Psoas muscle (tissue), 8 donors: ENCODE results near the gene SLC39A8. TPM values are rescaled to one million over a fixed set of nuclear protein-coding genes. Genes with fewer than 3 reads are reported as not detected.

ENCODE experiments used
- ATAC-seq, 4 donors: fragments of 200-7000 bp; cut with Tn5 transposase; one replicate each; pipeline ENCODE4 v1.9.1; 2020; ENCODE audit warnings: moderate library complexity in 3 of 4, mild to moderate bottlenecking in 2 of 4
- DNase-seq, 2 donors: peaks; one replicate each; pipeline ENCODE4 v3.0.0-alpha.2; 2020
- H3K27ac ChIP-seq: fragments of 200-600 bp; one replicate; pipeline ENCODE4 v1.8.0; 2022
- H3K27me3 ChIP-seq, 3 donors: fragments of 200-600 bp in 1 of 3; one replicate each; pipeline versions ENCODE4 v1.6.1 to v1.8.0; 2013 to 2022; ENCODE audit warnings: low read length in 2 of 3, mild to moderate bottlenecking in 2 of 3, moderate library complexity in 1 of 3; ENCODE audit not compliant: insufficient read depth in 3 of 3
- H3K36me3 ChIP-seq, 2 donors: fragments of 200-600 bp in 1 of 2; one replicate each; pipeline versions ENCODE4 v1.6.1 to v1.8.0; 2013 to 2022; ENCODE audit warnings: low read depth in 1 of 2, mild to moderate bottlenecking in 1 of 2, moderate library complexity in 1 of 2; ENCODE audit not compliant: insufficient read depth in 1 of 2
- H3K4me1 ChIP-seq: fragments of 200-600 bp; one replicate; pipeline ENCODE4 v1.8.0; 2022
- H3K4me3 ChIP-seq: fragments of 200-600 bp; one replicate; pipeline ENCODE4 v1.8.0; 2022; ENCODE audit warnings: mild to moderate bottlenecking
- H3K9me3 ChIP-seq: fragments of 200-600 bp; one replicate; pipeline ENCODE4 v1.8.0; 2022
- CTCF ChIP-seq: fragments of 200-600 bp; IDR thresholded peaks from one replicate; pipeline ENCODE4 v1.8.0; 2022; ENCODE audit warnings: antibody characterized with exemption
- WGBS, 3 donors: extraction: QIAGEN DNeasy Blood & Tissue Kit; methylation state at CpG; one replicate each; pipeline versions ENCODE4 v1.1.6 to v1.1.7; 2013; 5-methylcytosine and 5-hydroxymethylcytosine counted together
- intact Hi-C, 2 donors: fragments of 100-400 bp; cut with DNase I; formaldehyde crosslinking; loops; one replicate each; pipeline versions ENCODE4 v1.11.0 to v1.14.2; 2022
- polyA plus RNA-seq, 3 donors: library from polyadenylated mRNA; stranded (reverse); fragments of 200-250 nt; gene quantifications; one replicate each; pipeline ENCODE4 v1.2.3, GENCODE V29; 2013
- total RNA-seq, 4 donors: library from RNA; stranded (reverse); fragmentation: NEBNext Ultra II Directional in 2 of 4; extraction: Animal tissue kit (Norgen Biotek cat#: 25700) in 2 of 4; gene quantifications; one replicate each; pipeline versions ENCODE4 v1.2.1 to v1.2.4, GENCODE V29; 2021 to 2023
- donor health status: healthy with polysubstance abuse.
- donor health status: DM: no; HTN: no; CAD: no; lungs with moderate emphysema.
- donor health status: Bipolar disorder and iron deficiency.
- donor health status: healthy.
- donor health status: DM: yes; HTN: yes; CAD: no.
- donor health status: DM: no; HTN: no; CAD: no.
- donor health status: DM: no; HTN: no; CAD: no.
- donor health status: DM: yes; HTN: yes; CAD: no.

The SLC39A8 gene
- total and polyA plus RNA-seq, 7 donors: 0.66 to 3.6 (median 1.7) TPM

GRCh38 chr4:102350634-102351033 is 5.4 kb upstream of the SLC39A8 start:
- WGBS, 3 donors: 87 to 94% (median 89%) methylated on average over 2 of the region's 2 CpGs
- no peak for ATAC-seq

DNA sequence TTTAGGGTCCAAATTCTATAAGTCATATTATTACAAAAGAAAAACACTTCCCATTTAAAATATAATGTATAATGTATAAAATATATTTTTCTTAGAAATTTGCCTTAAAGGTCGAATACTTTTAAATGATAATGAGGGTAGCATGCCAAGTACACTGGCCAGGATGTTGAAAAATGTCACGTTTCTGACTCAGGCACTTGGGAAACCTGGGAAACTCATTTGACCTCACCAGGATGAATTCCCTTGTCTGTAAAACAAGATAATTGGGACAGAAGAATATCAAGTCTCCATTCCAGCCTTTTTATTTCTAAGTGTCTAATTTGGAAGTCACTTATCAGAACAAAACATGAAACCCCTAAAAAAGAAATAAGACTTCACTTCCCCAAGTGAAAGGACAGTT is 3.4 kb upstream of the SLC39A8 start:
- Histone ChIP-seq H3K9me3 (no peaks in the 10 kb centered on the region), H3K27ac (no peak overlapping the region), H3K4me1 (no peaks in the 10 kb centered on the region), H3K36me3 (no peaks in the 10 kb centered on the region), H3K27me3 (peaks cover 0 to 3% (median 0%) of the 10 kb centered on the region in 3 donors), H3K4me3 (no peak overlapping the region)
- no peak for DNase-seq
- 53 to 71% (median 61%) methylated on average over 2 of the region's 2 CpGs for WGBS, 3 donors
- no peak for ATAC-seq
- intact Hi-C loops: no loop called here
- TF ChIP-seq CTCF: no peak

More at GRCh38 chr4:102350634-102351033, 5.4 kb upstream of the SLC39A8 start:
- intact Hi-C loops: no loop called here
- Histone ChIP-seq H3K4me3 (no peak overlapping the region), H3K36me3 (no peaks in the 10 kb centered on the region), H3K27ac (no peak overlapping the region), H3K27me3 (no peaks in the 10 kb centered on the region), H3K9me3 (no peaks in the 10 kb centered on the region), H3K4me1 (no peaks in the 10 kb centered on the region)
- no peak for DNase-seq
- TF ChIP-seq CTCF: no peak

DNA sequence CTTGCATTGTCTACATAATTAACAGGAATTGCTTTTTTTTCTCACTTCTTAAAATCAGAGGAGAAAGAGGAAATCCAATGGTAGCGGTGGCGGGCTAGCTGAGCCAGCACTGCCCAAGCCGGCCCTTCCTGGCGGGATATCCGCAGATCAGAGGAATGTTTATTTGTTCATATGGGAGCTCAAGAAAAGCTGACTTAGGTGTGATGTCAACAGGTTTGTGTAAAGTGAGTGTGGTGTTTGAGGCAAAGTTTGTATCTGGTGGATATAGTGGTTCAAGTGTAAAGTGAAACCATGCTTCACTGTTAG is 466 bp upstream of the SLC39A8 start:
- Histone ChIP-seq H3K36me3 (no peaks in the 10 kb centered on the region), H3K27ac (no peak overlapping the region), H3K9me3 (no peaks in the 10 kb centered on the region), H3K4me1 (no peaks in the 10 kb centered on the region), H3K4me3 (peak overlapping the region; percentile 72), H3K27me3 (peaks cover 0 to 3% (median 0%) of the 10 kb centered on the region in 3 donors)
- 20 to 26% (median 24%) methylated on average over 5 of the region's 5 CpGs for WGBS, 3 donors
- DNase-seq: no peak
- intact Hi-C loops: no loop called here
- no peak for ATAC-seq
- TF ChIP-seq CTCF: no peak

- no peak for TF ChIP-seq CTCF
- H3K9me3 ChIP-seq: no peaks in the 10 kb centered on the region
- WGBS, 3 donors: 0% methylated on average over 35 to 48 of the region's 48 CpGs
Measured at GRCh38 chr4:102344520-102344953, 745 bp downstream of the SLC39A8 start.

DNA sequence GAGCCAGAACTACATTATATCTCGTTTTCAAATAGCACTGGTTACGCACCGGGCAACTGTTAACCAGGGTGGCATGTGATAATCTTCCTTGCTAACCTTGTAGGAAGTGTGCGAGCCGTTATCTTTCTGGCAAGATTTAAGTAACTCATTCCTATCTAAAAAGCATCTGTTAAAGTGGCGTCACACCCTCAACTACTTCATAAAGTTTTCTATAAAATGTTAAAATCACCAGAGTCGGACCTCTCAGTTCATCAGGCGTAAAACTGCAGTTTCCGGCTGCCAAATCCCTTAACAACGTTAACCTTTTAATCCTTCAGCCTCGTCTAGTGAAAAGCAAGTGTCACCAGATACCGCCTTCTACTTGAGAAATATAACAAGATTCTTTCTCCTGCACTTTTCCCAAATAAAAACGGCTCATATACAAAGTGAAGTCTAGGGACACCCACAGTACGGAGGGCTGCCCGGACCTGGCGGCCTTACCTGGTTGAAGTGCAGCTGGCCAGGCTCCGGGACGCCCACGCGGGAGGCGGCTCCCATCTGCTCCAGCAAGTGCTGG is 1.2 kb downstream of the SLC39A8 start:
- peak overlapping the region; percentile 42 for H3K27ac ChIP-seq

More at GRCh38 chr4:102344520-102344953, 745 bp downstream of the SLC39A8 start:
- no peaks in the 10 kb centered on the region for H3K36me3 ChIP-seq
- peak overlapping the region; percentile 72 for H3K4me3 ChIP-seq
- peaks cover 0 to 3% (median 0%) of the 10 kb centered on the region in 3 donors for H3K27me3 ChIP-seq
- intact Hi-C loops: no loop called here
- ATAC-seq: peak; percentile 69 to 87 (median 81)
- peak; percentile 44 to 72 for DNase-seq
- peak overlapping the region; percentile 42 for H3K27ac ChIP-seq
- no peaks in the 10 kb centered on the region for H3K4me1 ChIP-seq

More for the DNA sequence above, 1.2 kb downstream of the SLC39A8 start:
- Histone ChIP-seq H3K9me3 (no peaks in the 10 kb centered on the region), H3K27me3 (peaks cover 0 to 3% (median 0%) of the 10 kb centered on the region in 3 donors), H3K4me1 (no peaks in the 10 kb centered on the region), H3K36me3 (no peaks in the 10 kb centered on the region), H3K4me3 (peak overlapping the region; percentile 72)
- intact Hi-C loops: no loop called here
- ATAC-seq: peak in 1 of 4 donors; percentile 37
- no peak for TF ChIP-seq CTCF
- no peak for DNase-seq
- 14 to 18% (median 14%) methylated on average over 21 of the region's 21 CpGs for WGBS, 3 donors
